Measurements from ENCODE around the gene RTN4R.
"Not testable (repeated sequence)": the region's sequence is repeated elsewhere in the genome, so short reads cannot be mapped to it uniquely, and the experiment has no call there.

The RTN4R gene

GRCh38 chr22:20268279-20269012, at the start of gene RTN4R:
Gene RTN4R (minus strand): TSS chr22:20268318. CDS start chr22:20268092, 226 bp downstream.
- H3K27ac ChIP-seq (ENCODE audit: low read length): no peak within 1 kb of the TSS
- WGBS (ENCODE audit: insufficient coverage, insufficient read length): no CpG with 5 or more reads among the region's 58 CpGs
- H3K4me1 ChIP-seq (ENCODE audit: control insufficient read depth, insufficient read depth, low read length): peaks cover 7% of the 10 kb centered on the region
- peak within 1 kb of the TSS; percentile 66 for H3K4me3 ChIP-seq (ENCODE audit: low read length)
- no peaks in the 10 kb centered on the region for H3K27me3 ChIP-seq (ENCODE audit: control insufficient read depth, insufficient read depth, low read length)
- DNase-seq (ENCODE audit: low read depth, low spot score): no peak
- no peaks in the 10 kb centered on the region for H3K9me3 ChIP-seq (ENCODE audit: control insufficient read depth, insufficient read depth, low read length)
- no peaks in the 10 kb centered on the region for H3K36me3 ChIP-seq (ENCODE audit: control insufficient read depth, insufficient read depth, low read length)

DNA sequence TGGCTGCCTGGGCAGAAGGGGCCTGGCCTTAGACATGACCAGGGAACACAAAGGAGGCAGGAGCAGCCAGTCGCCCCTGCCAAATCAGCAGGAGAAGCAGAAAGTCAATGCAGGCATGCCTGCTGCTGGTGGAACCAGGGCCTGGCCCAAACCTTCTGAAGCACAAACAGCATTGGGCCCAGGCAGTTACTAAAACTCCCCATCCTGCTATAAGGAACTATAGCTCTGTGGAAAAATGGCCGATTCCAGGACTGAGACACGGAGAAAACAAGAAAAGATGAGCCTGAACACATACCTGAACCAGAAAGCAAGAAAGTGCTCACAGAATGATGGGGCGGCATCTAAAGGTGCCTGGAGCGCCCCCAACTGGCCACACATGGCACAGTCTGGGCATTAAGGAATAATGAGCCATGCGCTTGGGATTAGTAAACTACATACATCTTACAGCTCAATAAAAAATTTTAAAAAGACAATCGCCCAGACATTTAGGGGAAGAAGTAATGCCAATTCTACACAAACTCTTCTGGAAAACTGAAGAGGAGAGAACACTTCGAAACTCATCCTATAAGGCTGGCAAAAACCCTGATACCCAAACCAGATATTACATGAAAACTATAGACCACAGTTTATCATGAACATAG, 49.4 kb upstream of the RTN4R start:
- H3K4me1 ChIP-seq (ENCODE audit: control insufficient read depth, insufficient read depth, low read length); H3K4me3 ChIP-seq (ENCODE audit: low read length); H3K27me3 ChIP-seq (ENCODE audit: control insufficient read depth, insufficient read depth, low read length); H3K9me3 ChIP-seq (ENCODE audit: control insufficient read depth, insufficient read depth, low read length); H3K36me3 ChIP-seq (ENCODE audit: control insufficient read depth, insufficient read depth, low read length); H3K27ac ChIP-seq (ENCODE audit: low read length); DNase-seq (ENCODE audit: low read depth, low spot score): not testable (repeated sequence)
- WGBS (ENCODE audit: insufficient coverage, insufficient read length): no CpG with 5 or more reads among the region's 8 CpGs

GRCh38 chr22:20316844-20317401, 48.8 kb upstream of the RTN4R start:
- Histone ChIP-seq H3K27ac (ENCODE audit: low read length) (no peak overlapping the region), H3K27me3 (ENCODE audit: control insufficient read depth, insufficient read depth, low read length) (no peaks in the 10 kb centered on the region), H3K9me3 (ENCODE audit: control insufficient read depth, insufficient read depth, low read length) (no peaks in the 10 kb centered on the region), H3K4me3 (ENCODE audit: low read length) (no peak overlapping the region), H3K36me3 (ENCODE audit: control insufficient read depth, insufficient read depth, low read length) (0 out of 2 replicates have a peak, but pooled peaks cover 2% of the 10 kb centered on the region), H3K4me1 (ENCODE audit: control insufficient read depth, insufficient read depth, low read length) (no peaks in the 10 kb centered on the region)
- no CpG with 5 or more reads among the region's 8 CpGs for WGBS (ENCODE audit: insufficient coverage, insufficient read length)
- DNase-seq (ENCODE audit: low read depth, low spot score): no peak

DNA sequence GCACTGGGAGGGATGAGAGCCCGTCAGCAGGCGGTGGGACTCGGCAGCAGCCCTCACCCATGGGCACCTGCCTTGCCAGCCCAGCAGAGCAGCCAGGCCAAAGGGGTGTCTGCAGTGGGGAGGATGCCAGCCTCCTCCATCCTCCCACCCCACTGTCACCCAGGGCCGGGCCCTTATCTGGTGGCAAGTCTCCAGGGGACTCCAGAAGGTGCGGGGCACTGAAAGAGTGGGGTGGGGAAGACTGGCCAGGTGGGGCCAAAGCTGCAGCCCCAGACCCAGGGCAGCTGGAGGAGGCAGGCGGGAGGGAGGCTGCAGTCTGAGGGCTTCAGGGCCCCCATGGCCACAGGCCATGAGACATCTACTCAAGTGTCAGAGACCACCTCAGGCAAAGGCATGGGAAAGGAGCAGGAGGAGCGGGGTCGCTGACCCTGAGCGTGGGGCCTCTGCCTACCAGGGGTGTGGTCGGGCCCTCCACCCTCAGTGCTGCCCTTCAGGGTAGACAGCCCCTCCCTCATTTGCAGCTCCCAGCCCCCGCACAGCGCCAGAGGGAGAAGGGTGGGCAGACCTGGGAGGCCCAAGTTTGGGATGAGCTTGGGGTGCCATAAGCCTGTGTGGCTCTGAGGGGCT, 48.2 kb upstream of the RTN4R start:
- H3K4me3 ChIP-seq (ENCODE audit: low read length): no peak overlapping the region
- H3K36me3 ChIP-seq (ENCODE audit: control insufficient read depth, insufficient read depth, low read length): 0 out of 2 replicates have a peak, but pooled peaks cover 2% of the 10 kb centered on the region
- no CpG with 5 or more reads among the region's 12 CpGs for WGBS (ENCODE audit: insufficient coverage, insufficient read length)
- no peaks in the 10 kb centered on the region for H3K27me3 ChIP-seq (ENCODE audit: control insufficient read depth, insufficient read depth, low read length)
- no peak overlapping the region for H3K27ac ChIP-seq (ENCODE audit: low read length)
- no peaks in the 10 kb centered on the region for H3K9me3 ChIP-seq (ENCODE audit: control insufficient read depth, insufficient read depth, low read length)
- no peak for DNase-seq (ENCODE audit: low read depth, low spot score)
- no peaks in the 10 kb centered on the region for H3K4me1 ChIP-seq (ENCODE audit: control insufficient read depth, insufficient read depth, low read length)

DNA sequence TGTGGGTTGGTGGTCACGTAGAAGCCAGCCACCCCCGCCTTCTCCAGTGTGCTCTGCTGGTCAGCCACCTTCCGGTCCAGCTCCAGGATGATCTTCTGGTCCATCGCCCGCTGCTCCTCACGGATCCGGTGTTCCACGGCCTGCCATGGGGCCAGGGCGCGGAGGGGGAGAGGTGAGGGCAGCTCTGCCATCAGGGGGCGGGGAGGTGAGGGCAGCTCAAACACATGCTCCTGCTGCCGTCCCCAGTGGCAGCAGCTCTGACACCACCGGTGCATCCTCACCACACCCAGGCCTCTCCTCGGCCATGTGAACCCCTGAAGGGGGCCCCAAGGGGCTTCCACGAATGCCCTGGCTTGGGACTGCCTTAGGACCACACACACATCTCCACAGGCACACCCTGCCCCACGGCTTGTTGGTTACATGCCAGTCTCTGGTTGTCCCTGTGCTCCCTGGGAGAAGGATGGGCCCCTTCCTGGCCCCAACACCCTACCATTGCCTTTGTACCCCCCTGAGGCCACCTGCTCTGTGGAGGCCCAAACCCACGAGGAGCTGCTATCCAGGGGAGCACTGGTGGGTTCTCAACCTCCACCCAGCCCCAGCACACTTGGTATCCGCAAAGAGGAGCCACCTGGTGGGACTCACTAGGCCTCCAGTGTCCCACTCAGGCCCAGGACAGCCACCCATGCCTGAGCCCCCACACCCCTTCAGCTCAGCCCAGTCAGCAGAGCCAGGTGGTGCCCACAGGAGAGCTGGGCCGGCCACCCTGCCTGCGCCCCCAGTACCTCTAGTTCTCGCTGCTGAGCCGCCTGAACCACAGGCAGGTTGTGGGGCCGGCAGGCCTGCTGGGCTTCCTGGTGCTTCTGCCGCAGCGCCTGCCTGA, 47.5 kb upstream of the RTN4R start:
- Histone ChIP-seq H3K27ac (ENCODE audit: low read length) (no peak overlapping the region), H3K36me3 (ENCODE audit: control insufficient read depth, insufficient read depth, low read length) (0 out of 2 replicates have a peak, but pooled peaks cover 2% of the 10 kb centered on the region), H3K9me3 (ENCODE audit: control insufficient read depth, insufficient read depth, low read length) (no peaks in the 10 kb centered on the region), H3K4me1 (ENCODE audit: control insufficient read depth, insufficient read depth, low read length) (no peaks in the 10 kb centered on the region), H3K27me3 (ENCODE audit: control insufficient read depth, insufficient read depth, low read length) (no peaks in the 10 kb centered on the region), H3K4me3 (ENCODE audit: low read length) (no peak overlapping the region)
- no peak for DNase-seq (ENCODE audit: low read depth, low spot score)
- WGBS (ENCODE audit: insufficient coverage, insufficient read length): no CpG with 5 or more reads among the region's 25 CpGs

GRCh38 chr22:20314741-20315336, 46.7 kb upstream of the RTN4R start:
- H3K36me3 ChIP-seq (ENCODE audit: control insufficient read depth, insufficient read depth, low read length); H3K27ac ChIP-seq (ENCODE audit: low read length); H3K27me3 ChIP-seq (ENCODE audit: control insufficient read depth, insufficient read depth, low read length); H3K4me3 ChIP-seq (ENCODE audit: low read length); H3K9me3 ChIP-seq (ENCODE audit: control insufficient read depth, insufficient read depth, low read length); H3K4me1 ChIP-seq (ENCODE audit: control insufficient read depth, insufficient read depth, low read length); DNase-seq (ENCODE audit: low read depth, low spot score): not testable (repeated sequence)
- WGBS (ENCODE audit: insufficient coverage, insufficient read length): no CpG with 5 or more reads among the region's 12 CpGs

GRCh38 chr22:20314206-20314605, 46.1 kb upstream of the RTN4R start:
- not testable (repeated sequence) for H3K4me3 ChIP-seq (ENCODE audit: low read length); H3K4me1 ChIP-seq (ENCODE audit: control insufficient read depth, insufficient read depth, low read length); H3K9me3 ChIP-seq (ENCODE audit: control insufficient read depth, insufficient read depth, low read length); H3K27me3 ChIP-seq (ENCODE audit: control insufficient read depth, insufficient read depth, low read length); H3K27ac ChIP-seq (ENCODE audit: low read length); DNase-seq (ENCODE audit: low read depth, low spot score); H3K36me3 ChIP-seq (ENCODE audit: control insufficient read depth, insufficient read depth, low read length)
- WGBS (ENCODE audit: insufficient coverage, insufficient read length): no CpG with 5 or more reads among the region's 5 CpGs

DNA sequence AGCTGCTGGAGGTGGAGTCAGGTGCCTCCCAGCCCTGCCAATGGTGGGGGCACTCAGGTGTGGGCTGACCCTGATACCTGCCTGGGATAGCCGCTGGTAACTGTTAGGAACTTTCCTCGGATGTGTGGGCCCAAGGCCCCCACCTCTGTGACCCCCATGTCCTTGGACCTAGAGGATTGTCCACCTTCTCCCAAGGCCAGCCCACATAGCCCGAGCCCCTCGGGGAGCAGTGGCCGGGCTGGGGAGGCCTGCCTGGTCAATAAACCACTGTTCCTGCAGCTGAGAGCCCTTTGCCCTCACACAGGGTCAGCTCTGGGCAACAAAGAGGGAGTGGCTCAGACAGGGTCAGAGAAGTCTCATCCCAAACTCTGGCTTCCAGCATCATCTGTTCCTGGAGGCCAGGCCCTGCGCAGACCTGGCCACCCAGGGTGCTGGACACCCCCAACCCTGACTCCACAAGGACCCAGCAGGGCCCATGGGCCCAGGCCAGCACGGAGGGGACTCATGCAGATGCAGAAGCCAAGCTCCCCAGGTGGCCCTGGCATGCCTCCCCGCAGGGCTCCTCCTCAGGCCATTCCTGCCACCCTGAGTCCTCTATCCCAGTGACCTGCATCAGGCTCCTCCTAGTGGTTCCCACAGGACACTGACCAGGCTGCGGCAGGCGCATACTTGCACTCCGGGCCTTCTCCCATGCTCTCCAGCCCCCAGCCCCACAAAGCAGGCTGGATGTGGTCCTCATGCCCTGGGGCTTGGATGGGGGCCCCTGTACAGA, 45.4 kb upstream of the RTN4R start:
- DNase-seq (ENCODE audit: low read depth, low spot score); H3K27ac ChIP-seq (ENCODE audit: low read length); H3K4me1 ChIP-seq (ENCODE audit: control insufficient read depth, insufficient read depth, low read length); H3K27me3 ChIP-seq (ENCODE audit: control insufficient read depth, insufficient read depth, low read length); H3K36me3 ChIP-seq (ENCODE audit: control insufficient read depth, insufficient read depth, low read length); H3K4me3 ChIP-seq (ENCODE audit: low read length); H3K9me3 ChIP-seq (ENCODE audit: control insufficient read depth, insufficient read depth, low read length): not testable (repeated sequence)
- WGBS (ENCODE audit: insufficient coverage, insufficient read length): no CpG with 5 or more reads among the region's 11 CpGs

- no CpG with 5 or more reads among the region's 14 CpGs for WGBS (ENCODE audit: insufficient coverage, insufficient read length)
- 0 out of 2 replicates have a peak, but pooled peaks cover 2% of the 10 kb centered on the region for H3K36me3 ChIP-seq (ENCODE audit: control insufficient read depth, insufficient read depth, low read length)
Observed at GRCh38 chr22:20312396-20313191, 44.5 kb upstream of the RTN4R start.

More at GRCh38 chr22:20312396-20313191, 44.5 kb upstream of the RTN4R start:
- Histone ChIP-seq H3K4me1 (ENCODE audit: control insufficient read depth, insufficient read depth, low read length) (no peaks in the 10 kb centered on the region), H3K4me3 (ENCODE audit: low read length) (no peak overlapping the region), H3K9me3 (ENCODE audit: control insufficient read depth, insufficient read depth, low read length) (no peaks in the 10 kb centered on the region), H3K27ac (ENCODE audit: low read length) (no peak overlapping the region), H3K27me3 (ENCODE audit: control insufficient read depth, insufficient read depth, low read length) (no peaks in the 10 kb centered on the region)
- no peak for DNase-seq (ENCODE audit: low read depth, low spot score)

Measured in iPS DF 6.9 (cell line).